ENCODE measurements around the gene ATG14. TPM values are rescaled to one million over a fixed set of nuclear protein-coding genes. Genes with fewer than 3 reads are reported as not detected.

The ATG14 gene
- total and polyA plus RNA-seq, 2 experiments from 2014 or later: 7.3 to 15.2 TPM

- Histone ChIP-seq H3K9me2 (ENCODE audit: insufficient read depth) (no peaks in the 10 kb centered on the region), H3K36me3 (ENCODE audit: insufficient read depth) (no peaks in the 10 kb centered on the region), H3K79me2 (replicated peaks; ENCODE audit: insufficient read depth) (peaks cover 32% of the 10 kb centered on the region), H3K27ac (ENCODE audit: low read depth) (no peak overlapping the region), H3K4me1 (ENCODE audit: insufficient read depth) (peaks cover 11% of the 10 kb centered on the region), H2AFZ (no peak overlapping the region), H3K4me3 (no peak overlapping the region), H4K20me1 (replicated peaks; ENCODE audit: insufficient read depth) (peaks cover 10% of the 10 kb centered on the region; the same call in 1 of the 2 replicates), H3K4me2 (no peak overlapping the region), H3K27me3 (ENCODE audit: insufficient read depth) (no peaks in the 10 kb centered on the region), H3F3A (replicated peaks; ENCODE audit: low read depth) (no peaks in the 10 kb centered on the region)
- H3K9me3 Mint-ChIP-seq: no peaks in the 10 kb centered on the region
- H3K36me3 Mint-ChIP-seq (ENCODE audit: low read depth): no peaks in the 10 kb centered on the region
- TF ChIP-seq, protein P1, sequence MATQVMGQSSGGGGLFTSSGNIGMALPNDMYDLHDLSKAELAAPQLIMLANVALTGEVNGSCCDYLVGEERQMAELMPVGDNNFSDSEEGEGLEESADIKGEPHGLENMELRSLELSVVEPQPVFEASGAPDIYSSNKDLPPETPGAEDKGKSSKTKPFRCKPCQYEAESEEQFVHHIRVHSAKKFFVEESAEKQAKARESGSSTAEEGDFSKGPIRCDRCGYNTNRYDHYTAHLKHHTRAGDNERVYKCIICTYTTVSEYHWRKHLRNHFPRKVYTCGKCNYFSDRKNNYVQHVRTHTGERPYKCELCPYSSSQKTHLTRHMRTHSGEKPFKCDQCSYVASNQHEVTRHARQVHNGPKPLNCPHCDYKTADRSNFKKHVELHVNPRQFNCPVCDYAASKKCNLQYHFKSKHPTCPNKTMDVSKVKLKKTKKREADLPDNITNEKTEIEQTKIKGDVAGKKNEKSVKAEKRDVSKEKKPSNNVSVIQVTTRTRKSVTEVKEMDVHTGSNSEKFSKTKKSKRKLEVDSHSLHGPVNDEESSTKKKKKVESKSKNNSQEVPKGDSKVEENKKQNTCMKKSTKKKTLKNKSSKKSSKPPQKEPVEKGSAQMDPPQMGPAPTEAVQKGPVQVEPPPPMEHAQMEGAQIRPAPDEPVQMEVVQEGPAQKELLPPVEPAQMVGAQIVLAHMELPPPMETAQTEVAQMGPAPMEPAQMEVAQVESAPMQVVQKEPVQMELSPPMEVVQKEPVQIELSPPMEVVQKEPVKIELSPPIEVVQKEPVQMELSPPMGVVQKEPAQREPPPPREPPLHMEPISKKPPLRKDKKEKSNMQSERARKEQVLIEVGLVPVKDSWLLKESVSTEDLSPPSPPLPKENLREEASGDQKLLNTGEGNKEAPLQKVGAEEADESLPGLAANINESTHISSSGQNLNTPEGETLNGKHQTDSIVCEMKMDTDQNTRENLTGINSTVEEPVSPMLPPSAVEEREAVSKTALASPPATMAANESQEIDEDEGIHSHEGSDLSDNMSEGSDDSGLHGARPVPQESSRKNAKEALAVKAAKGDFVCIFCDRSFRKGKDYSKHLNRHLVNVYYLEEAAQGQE (IDR thresholded peaks at IDR 0.05; ENCODE audit: unreplicated experiment): no peak
- TF ChIP-seq, protein P2, sequence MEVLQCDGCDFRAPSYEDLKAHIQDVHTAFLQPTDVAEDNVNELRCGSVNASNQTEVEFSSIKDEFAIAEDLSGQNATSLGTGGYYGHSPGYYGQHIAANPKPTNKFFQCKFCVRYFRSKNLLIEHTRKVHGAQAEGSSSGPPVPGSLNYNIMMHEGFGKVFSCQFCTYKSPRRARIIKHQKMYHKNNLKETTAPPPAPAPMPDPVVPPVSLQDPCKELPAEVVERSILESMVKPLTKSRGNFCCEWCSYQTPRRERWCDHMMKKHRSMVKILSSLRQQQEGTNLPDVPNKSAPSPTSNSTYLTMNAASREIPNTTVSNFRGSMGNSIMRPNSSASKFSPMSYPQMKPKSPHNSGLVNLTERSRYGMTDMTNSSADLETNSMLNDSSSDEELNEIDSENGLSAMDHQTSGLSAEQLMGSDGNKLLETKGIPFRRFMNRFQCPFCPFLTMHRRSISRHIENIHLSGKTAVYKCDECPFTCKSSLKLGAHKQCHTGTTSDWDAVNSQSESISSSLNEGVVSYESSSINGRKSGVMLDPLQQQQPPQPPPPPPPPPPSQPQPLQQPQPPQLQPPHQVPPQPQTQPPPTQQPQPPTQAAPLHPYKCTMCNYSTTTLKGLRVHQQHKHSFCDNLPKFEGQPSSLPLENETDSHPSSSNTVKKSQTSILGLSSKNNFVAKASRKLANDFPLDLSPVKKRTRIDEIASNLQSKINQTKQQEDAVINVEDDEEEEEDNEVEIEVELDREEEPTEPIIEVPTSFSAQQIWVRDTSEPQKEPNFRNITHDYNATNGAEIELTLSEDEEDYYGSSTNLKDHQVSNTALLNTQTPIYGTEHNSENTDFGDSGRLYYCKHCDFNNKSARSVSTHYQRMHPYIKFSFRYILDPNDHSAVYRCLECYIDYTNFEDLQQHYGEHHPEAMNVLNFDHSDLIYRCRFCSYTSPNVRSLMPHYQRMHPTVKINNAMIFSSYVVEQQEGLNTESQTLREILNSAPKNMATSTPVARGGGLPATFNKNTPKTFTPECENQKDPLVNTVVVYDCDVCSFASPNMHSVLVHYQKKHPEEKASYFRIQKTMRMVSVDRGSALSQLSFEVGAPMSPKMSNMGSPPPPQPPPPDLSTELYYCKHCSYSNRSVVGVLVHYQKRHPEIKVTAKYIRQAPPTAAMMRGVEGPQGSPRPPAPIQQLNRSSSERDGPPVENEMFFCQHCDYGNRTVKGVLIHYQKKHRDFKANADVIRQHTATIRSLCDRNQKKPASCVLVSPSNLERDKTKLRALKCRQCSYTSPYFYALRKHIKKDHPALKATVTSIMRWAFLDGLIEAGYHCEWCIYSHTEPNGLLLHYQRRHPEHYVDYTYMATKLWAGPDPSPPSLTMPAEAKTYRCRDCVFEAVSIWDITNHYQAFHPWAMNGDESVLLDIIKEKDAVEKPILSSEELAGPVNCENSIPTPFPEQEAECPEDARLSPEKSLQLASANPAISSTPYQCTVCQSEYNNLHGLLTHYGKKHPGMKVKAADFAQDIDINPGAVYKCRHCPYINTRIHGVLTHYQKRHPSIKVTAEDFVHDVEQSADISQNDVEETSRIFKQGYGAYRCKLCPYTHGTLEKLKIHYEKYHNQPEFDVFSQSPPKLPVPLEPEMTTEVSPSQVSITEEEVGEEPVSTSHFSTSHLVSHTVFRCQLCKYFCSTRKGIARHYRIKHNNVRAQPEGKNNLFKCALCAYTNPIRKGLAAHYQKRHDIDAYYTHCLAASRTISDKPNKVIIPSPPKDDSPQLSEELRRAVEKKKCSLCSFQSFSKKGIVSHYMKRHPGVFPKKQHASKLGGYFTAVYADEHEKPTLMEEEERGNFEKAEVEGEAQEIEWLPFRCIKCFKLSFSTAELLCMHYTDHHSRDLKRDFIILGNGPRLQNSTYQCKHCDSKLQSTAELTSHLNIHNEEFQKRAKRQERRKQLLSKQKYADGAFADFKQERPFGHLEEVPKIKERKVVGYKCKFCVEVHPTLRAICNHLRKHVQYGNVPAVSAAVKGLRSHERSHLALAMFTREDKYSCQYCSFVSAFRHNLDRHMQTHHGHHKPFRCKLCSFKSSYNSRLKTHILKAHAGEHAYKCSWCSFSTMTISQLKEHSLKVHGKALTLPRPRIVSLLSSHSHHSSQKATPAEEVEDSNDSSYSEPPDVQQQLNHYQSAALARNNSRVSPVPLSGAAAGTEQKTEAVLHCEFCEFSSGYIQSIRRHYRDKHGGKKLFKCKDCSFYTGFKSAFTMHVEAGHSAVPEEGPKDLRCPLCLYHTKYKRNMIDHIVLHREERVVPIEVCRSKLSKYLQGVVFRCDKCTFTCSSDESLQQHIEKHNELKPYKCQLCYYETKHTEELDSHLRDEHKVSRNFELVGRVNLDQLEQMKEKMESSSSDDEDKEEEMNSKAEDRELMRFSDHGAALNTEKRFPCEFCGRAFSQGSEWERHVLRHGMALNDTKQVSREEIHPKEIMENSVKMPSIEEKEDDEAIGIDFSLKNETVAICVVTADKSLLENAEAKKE (CRISPR knock-in tag; IDR thresholded peaks at IDR 0.05): no peak
- TF ChIP-seq NANOG (IDR thresholded peaks at IDR 0.05; ENCODE audit: borderline replicate concordance): no peak
- TF ChIP-seq ZNF114 (CRISPR knock-in tag; IDR thresholded peaks at IDR 0.05): no peak
- no peak for TF ChIP-seq STAT1 (IDR thresholded peaks at IDR 0.05; ENCODE audit: unreplicated experiment)
- no peak for TF ChIP-seq EZH2phosphoT487 (IDR thresholded peaks at IDR 0.05; ENCODE audit: unreplicated experiment)
- TF ChIP-seq JUNB (IDR thresholded peaks at IDR 0.05; ENCODE audit: unreplicated experiment): no peak
- TF ChIP-seq CTCF (conservative IDR thresholded peaks at IDR 0.05; ENCODE audit: low read depth in 2 of 2): no peak
- TF ChIP-seq ETS1 (IDR thresholded peaks at IDR 0.05): no peak
- no peak for TF ChIP-seq EZH2 (IDR thresholded peaks at IDR 0.05; ENCODE audit: low read depth, unreplicated experiment)
- TF ChIP-seq POLR2AphosphoS5 (IDR thresholded peaks at IDR 0.05; ENCODE audit: low read depth): no peak
- no peak for TF ChIP-seq CREB1 (CRISPR knock-in tag; IDR thresholded peaks at IDR 0.05; ENCODE audit: low read depth)
- no peak for TF ChIP-seq ZNF331 (CRISPR knock-in tag; IDR thresholded peaks at IDR 0.05; ENCODE audit: low read depth)
- no peak for DNase-seq (ENCODE audit: low spot score)
- no peak for ATAC-seq
- H3K27ac Mint-ChIP-seq: no peak overlapping the region
- H3K27me3 Mint-ChIP-seq (ENCODE audit: insufficient read depth, low read depth, poor library complexity): no peaks in the 10 kb centered on the region
- peaks cover 19% of the 10 kb centered on the region; the same call in 2 of the 3 replicates for H3K4me1 Mint-ChIP-seq
- no peak overlapping the region for H3K4me3 Mint-ChIP-seq
Measured at GRCh38 chr14:55341781-55342180, 69.8 kb downstream of the ATG14 start.

All from GM23338 (cell line).